ENCODE data around the gene OBP2B.
A peak's percentile ranks its signal among the peaks of the same experiment; 100 is the strongest.
"Not testable (repeated sequence)": the region's sequence is repeated elsewhere in the genome, so short reads cannot be mapped to it uniquely, and the experiment has no call there.

OBP2B gene

DNA sequence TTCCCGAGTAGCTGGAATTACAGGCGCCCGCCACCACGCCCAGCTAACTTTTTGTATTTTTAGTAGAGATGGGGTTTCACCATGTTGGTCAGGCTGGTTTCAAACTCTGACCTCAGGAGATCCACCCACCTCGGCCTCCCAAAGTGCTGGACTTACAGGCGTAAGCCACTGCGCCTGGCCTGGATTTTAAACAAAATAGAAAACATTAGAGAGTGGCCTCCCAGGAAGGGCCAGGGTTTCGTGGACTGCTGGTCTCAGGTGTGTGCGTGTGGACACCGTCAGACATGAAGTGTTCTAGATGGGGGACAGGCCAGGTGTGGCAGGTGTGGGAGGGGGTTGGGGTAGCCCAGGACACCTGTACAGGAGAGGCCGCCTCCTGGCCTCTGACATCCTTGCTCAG, 38.3 kb downstream of the OBP2B start:
- H3K36me3 ChIP-seq (ENCODE audit: insufficient read depth, low read length), result no peaks in the 10 kb centered on the region
- H3K4me3 ChIP-seq (ENCODE audit: low read length), result no peak overlapping the region
- H3K4me1 ChIP-seq (ENCODE audit: insufficient read depth, low read length), result no peaks in the 10 kb centered on the region
- no peak overlapping the region for H2AFZ ChIP-seq (ENCODE audit: low read depth, low read length)
- H3K27me3 ChIP-seq (ENCODE audit: insufficient read depth, low read length), result peaks cover 5% of the 10 kb centered on the region
- H3K9me3 ChIP-seq (ENCODE audit: low read length), result no peaks in the 10 kb centered on the region

GRCh38 chr9:133169687-133170086, 39.4 kb downstream of the OBP2B start:
- not testable (repeated sequence) for H3K9me3 ChIP-seq (ENCODE audit: low read length); H3K4me1 ChIP-seq (ENCODE audit: insufficient read depth, low read length); H3K27me3 ChIP-seq (ENCODE audit: insufficient read depth, low read length); H3K36me3 ChIP-seq (ENCODE audit: insufficient read depth, low read length); H3K4me3 ChIP-seq (ENCODE audit: low read length); H2AFZ ChIP-seq (ENCODE audit: low read depth, low read length)

- Histone ChIP-seq H3K4me1 (ENCODE audit: insufficient read depth, low read length) (peaks cover under 1% of the 10 kb centered on the region), H3K4me3 (ENCODE audit: low read length) (no peak overlapping the region), H3K27me3 (ENCODE audit: insufficient read depth, low read length) (peaks cover 15% of the 10 kb centered on the region), H3K9me3 (ENCODE audit: low read length) (no peaks in the 10 kb centered on the region), H2AFZ (ENCODE audit: low read depth, low read length) (no peak overlapping the region), H3K36me3 (ENCODE audit: insufficient read depth, low read length) (no peaks in the 10 kb centered on the region)
Measured at GRCh38 chr9:133169102-133169501, 39.9 kb downstream of the OBP2B start.

GRCh38 chr9:133168432-133168831, 40.6 kb downstream of the OBP2B start:
- no peaks in the 10 kb centered on the region for H3K36me3 ChIP-seq (ENCODE audit: insufficient read depth, low read length)
- peaks cover 7% of the 10 kb centered on the region for H3K4me1 ChIP-seq (ENCODE audit: insufficient read depth, low read length)
- peaks cover 21% of the 10 kb centered on the region for H3K27me3 ChIP-seq (ENCODE audit: insufficient read depth, low read length)
- H3K9me3 ChIP-seq (ENCODE audit: low read length), result no peaks in the 10 kb centered on the region
- no peak overlapping the region for H3K4me3 ChIP-seq (ENCODE audit: low read length)
- no peak overlapping the region for H2AFZ ChIP-seq (ENCODE audit: low read depth, low read length)

DNA sequence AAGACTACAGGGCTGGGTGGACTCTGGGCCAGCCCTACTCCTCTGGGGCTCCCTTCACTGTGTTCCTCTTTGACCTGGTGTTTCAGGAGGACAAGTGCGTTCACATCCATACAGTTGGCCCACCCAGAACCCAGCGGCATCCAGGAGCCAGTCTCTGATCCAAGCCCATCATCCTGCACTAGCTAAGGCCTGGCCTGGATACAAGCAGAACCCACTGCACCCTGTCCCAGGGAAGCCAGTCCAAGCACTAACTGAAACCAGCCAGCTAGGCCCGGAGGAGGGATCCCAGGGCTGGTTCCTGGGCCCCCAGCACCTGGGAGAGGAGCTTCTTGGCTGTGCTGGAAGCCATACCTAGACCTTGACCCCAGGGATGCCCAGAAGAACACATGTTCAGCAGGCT, 41.3 kb downstream of the OBP2B start:
- H3K27me3 ChIP-seq (ENCODE audit: insufficient read depth, low read length), result peaks cover 26% of the 10 kb centered on the region
- H3K36me3 ChIP-seq (ENCODE audit: insufficient read depth, low read length), result no peaks in the 10 kb centered on the region
- H3K9me3 ChIP-seq (ENCODE audit: low read length), result no peaks in the 10 kb centered on the region
- H2AFZ ChIP-seq (ENCODE audit: low read depth, low read length), result no peak overlapping the region
- H3K4me3 ChIP-seq (ENCODE audit: low read length), result no peak overlapping the region
- peaks cover 7% of the 10 kb centered on the region for H3K4me1 ChIP-seq (ENCODE audit: insufficient read depth, low read length)

- Histone ChIP-seq H3K4me1 (ENCODE audit: insufficient read depth, low read length) (peaks cover 7% of the 10 kb centered on the region), H3K27me3 (ENCODE audit: insufficient read depth, low read length) (peaks cover 27% of the 10 kb centered on the region), H3K36me3 (ENCODE audit: insufficient read depth, low read length) (no peaks in the 10 kb centered on the region), H3K9me3 (ENCODE audit: low read length) (no peaks in the 10 kb centered on the region), H2AFZ (ENCODE audit: low read depth, low read length) (no peak overlapping the region), H3K4me3 (ENCODE audit: low read length) (no peak overlapping the region)
Measured at GRCh38 chr9:133167096-133167730, 41.8 kb downstream of the OBP2B start.

DNA sequence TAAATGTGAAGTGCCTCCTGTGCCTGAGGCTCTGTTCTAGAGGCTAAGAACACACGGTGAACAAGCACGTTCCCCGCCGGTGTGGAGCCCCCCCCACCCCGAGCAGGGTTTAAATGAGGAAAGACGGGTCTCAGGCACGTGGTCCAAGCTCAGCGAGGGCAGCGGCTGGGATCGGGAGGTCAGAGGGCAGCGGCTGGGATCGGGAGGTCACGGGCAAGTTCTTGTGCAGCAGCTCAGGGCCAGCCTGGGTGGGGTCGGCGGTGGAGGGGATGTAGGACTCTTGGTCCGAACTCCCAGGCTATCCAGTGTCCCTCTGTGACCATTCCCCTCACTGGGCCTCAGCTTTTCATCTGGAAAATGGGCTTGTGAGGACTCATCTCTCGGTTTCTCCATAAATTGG, 42.7 kb downstream of the OBP2B start:
- Histone ChIP-seq H3K27me3 (ENCODE audit: insufficient read depth, low read length) (peaks cover 31% of the 10 kb centered on the region), H3K4me1 (ENCODE audit: insufficient read depth, low read length) (peaks cover 7% of the 10 kb centered on the region), H3K9me3 (ENCODE audit: low read length) (no peaks in the 10 kb centered on the region), H2AFZ (ENCODE audit: low read depth, low read length) (no peak overlapping the region), H3K4me3 (ENCODE audit: low read length) (no peak overlapping the region), H3K36me3 (ENCODE audit: insufficient read depth, low read length) (no peaks in the 10 kb centered on the region)

DNA sequence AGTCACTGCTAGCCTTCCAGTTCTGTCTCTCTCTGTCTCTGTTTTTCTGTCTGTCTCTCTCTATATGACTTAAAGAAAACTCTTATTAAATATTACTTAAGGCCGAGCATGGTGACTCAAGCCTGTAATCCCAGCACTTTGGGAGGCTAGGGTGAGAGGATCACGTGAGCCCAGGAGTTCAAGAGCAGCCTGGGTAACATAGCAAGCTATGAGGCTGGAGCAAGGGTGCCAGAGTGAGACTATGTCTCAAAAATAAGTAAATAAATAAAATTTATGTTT, 43.7 kb downstream of the OBP2B start:
- Histone ChIP-seq H3K36me3 (ENCODE audit: insufficient read depth, low read length) (no peaks in the 10 kb centered on the region), H3K4me3 (ENCODE audit: low read length) (no peak overlapping the region)

DNA sequence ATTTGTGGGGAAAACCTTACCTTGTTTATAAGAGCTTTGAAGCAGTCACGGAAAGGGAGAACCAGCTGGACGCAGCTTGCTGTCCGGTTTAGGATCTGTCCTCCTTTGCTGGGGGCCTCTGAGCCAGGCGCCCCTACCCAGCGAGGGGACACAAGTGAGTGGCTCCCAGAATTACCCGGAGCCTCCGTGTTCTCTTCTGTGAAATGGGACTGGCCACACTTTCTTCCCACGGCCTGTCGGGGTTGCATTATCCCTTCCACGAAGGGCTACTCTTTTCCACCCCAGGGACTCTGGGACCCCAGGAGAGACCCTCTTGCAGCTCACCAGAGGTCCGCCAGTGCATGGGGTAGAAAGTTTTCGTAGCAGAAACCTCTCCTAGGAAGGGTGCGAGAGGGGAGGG, 44.9 kb downstream of the OBP2B start:
- Histone ChIP-seq H3K36me3 (ENCODE audit: insufficient read depth, low read length) (no peaks in the 10 kb centered on the region), H3K9me3 (ENCODE audit: low read length) (no peaks in the 10 kb centered on the region), H3K4me1 (ENCODE audit: insufficient read depth, low read length) (peaks cover 7% of the 10 kb centered on the region), H3K27me3 (ENCODE audit: insufficient read depth, low read length) (peaks cover 28% of the 10 kb centered on the region), H3K4me3 (ENCODE audit: low read length) (peak overlapping the region; percentile 37), H2AFZ (ENCODE audit: low read depth, low read length) (peak overlapping the region; percentile 94)

More for the DNA sequence above, 43.7 kb downstream of the OBP2B start:
- peaks cover 28% of the 10 kb centered on the region for H3K27me3 ChIP-seq (ENCODE audit: insufficient read depth, low read length)
- no peaks in the 10 kb centered on the region for H3K9me3 ChIP-seq (ENCODE audit: low read length)
- peaks cover 7% of the 10 kb centered on the region for H3K4me1 ChIP-seq (ENCODE audit: insufficient read depth, low read length)
- H2AFZ ChIP-seq (ENCODE audit: low read depth, low read length), result no peak overlapping the region

DNA sequence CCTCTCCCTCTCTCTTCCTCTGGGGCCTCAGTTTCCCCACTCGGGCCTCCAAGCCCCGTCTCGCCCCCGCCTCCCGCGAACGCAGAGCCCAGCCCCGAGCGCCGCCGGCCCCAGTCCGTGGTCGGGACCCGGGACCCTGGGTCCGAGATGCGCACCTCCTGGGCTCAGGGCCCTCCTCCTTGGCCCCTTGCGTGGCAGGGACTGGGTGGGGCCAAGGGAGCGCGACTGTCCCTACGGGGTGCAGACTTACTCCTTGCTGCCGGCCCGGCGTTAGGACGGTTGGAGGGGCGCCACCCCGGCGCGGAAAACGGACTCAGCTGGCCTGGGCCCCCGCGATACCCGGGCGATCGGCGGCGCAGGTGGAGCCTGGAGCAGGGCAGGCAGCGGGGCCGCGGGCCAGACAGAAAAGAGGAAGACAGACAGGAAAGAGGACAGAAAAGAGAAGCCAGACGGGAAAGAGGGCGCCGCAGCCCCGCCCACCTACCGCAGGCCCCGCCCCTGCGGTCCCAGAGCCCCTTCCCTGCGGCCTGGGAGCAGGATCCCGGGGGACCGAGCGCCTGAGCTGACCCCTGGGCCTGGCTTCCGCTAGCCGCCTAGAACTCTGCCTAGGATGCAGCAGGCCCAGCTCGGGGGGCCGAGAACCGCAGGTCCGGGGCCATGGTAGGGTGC, 45.4 kb downstream of the OBP2B start, which contains the start of gene GBGT1:
GBGT1 (minus strand) TSS at position 411 of the 669 bp plus-strand sequence. CDS start 1,502 bp downstream, outside the sequence.
- Histone ChIP-seq H2AFZ (ENCODE audit: low read depth, low read length) (peak within 1 kb of the TSS; percentile 94), H3K4me3 (ENCODE audit: low read length) (peak within 1 kb of the TSS; percentile 37), H3K27me3 (ENCODE audit: insufficient read depth, low read length) (peaks cover 28% of the 10 kb centered on the region), H3K36me3 (ENCODE audit: insufficient read depth, low read length) (no peaks in the 10 kb centered on the region), H3K9me3 (ENCODE audit: low read length) (no peaks in the 10 kb centered on the region), H3K4me1 (ENCODE audit: insufficient read depth, low read length) (peaks cover 7% of the 10 kb centered on the region)

- Histone ChIP-seq H3K4me1 (ENCODE audit: insufficient read depth, low read length) (peaks cover 7% of the 10 kb centered on the region), H3K4me3 (ENCODE audit: low read length) (no peak overlapping the region), H3K27me3 (ENCODE audit: insufficient read depth, low read length) (peaks cover 28% of the 10 kb centered on the region), H2AFZ (ENCODE audit: low read depth, low read length) (peak overlapping the region; percentile 94), H3K9me3 (ENCODE audit: low read length) (no peaks in the 10 kb centered on the region), H3K36me3 (ENCODE audit: insufficient read depth, low read length) (no peaks in the 10 kb centered on the region)
Measured at GRCh38 chr9:133162861-133163503, 46.1 kb downstream of the OBP2B start.

GRCh38 chr9:133161547-133161950, 47.5 kb downstream of the OBP2B start:
- peaks cover 28% of the 10 kb centered on the region for H3K27me3 ChIP-seq (ENCODE audit: insufficient read depth, low read length)
- H3K4me1 ChIP-seq (ENCODE audit: insufficient read depth, low read length), result peaks cover 7% of the 10 kb centered on the region
- no peak overlapping the region for H3K4me3 ChIP-seq (ENCODE audit: low read length)
- H3K9me3 ChIP-seq (ENCODE audit: low read length), result no peaks in the 10 kb centered on the region
- H3K36me3 ChIP-seq (ENCODE audit: insufficient read depth, low read length), result no peaks in the 10 kb centered on the region
- no peak overlapping the region for H2AFZ ChIP-seq (ENCODE audit: low read depth, low read length)

- H3K36me3 ChIP-seq (ENCODE audit: insufficient read depth, low read length), result no peaks in the 10 kb centered on the region
- no peak overlapping the region for H2AFZ ChIP-seq (ENCODE audit: low read depth, low read length)
- H3K27me3 ChIP-seq (ENCODE audit: insufficient read depth, low read length), result peaks cover 28% of the 10 kb centered on the region
- no peak overlapping the region for H3K4me3 ChIP-seq (ENCODE audit: low read length)
- no peaks in the 10 kb centered on the region for H3K9me3 ChIP-seq (ENCODE audit: low read length)
- H3K4me1 ChIP-seq (ENCODE audit: insufficient read depth, low read length), result peaks cover 7% of the 10 kb centered on the region
Measured at GRCh38 chr9:133160742-133161546, 48.1 kb downstream of the OBP2B start.

All from neuron (in vitro differentiated cells).